Neuronal stem cell (in vitro differentiated cells): ENCODE measurements around the gene MAG.

ENCODE experiments used
- DNase-seq: peaks from one replicate; pipeline ENCODE4 v3.0.0-alpha.2; 2013; ENCODE audit warnings: low spot score
- H2AFZ ChIP-seq: one replicate; pipeline ENCODE4 v1.6.1; 2013; ENCODE audit warnings: mild to moderate bottlenecking, low read length, inconsistent platforms
- H2AK5ac ChIP-seq: 2 replicates; pipeline ENCODE4 v1.6.1; 2013; ENCODE audit warnings: low read depth, mild to moderate bottlenecking, inconsistent platforms, low read length, moderate library complexity, mixed read lengths
- H2BK120ac ChIP-seq: 2 replicates; pipeline ENCODE4 v1.6.1; 2013; ENCODE audit warnings: low read depth, mild to moderate bottlenecking, inconsistent platforms, low read length, moderate library complexity, mixed read lengths
- H2BK12ac ChIP-seq: one replicate; pipeline ENCODE4 v1.6.1; 2013; ENCODE audit warnings: low read length, inconsistent platforms
- H2BK15ac ChIP-seq: 2 replicates; pipeline ENCODE4 v1.6.1; 2013; ENCODE audit warnings: mild to moderate bottlenecking, low read length, inconsistent platforms, mixed read lengths
- H2BK5ac ChIP-seq: one replicate; pipeline ENCODE4 v1.6.1; 2013; ENCODE audit warnings: inconsistent platforms, mild to moderate bottlenecking, low read length, moderate library complexity
- H3K14ac ChIP-seq: one replicate; pipeline ENCODE4 v1.6.1; 2013; ENCODE audit warnings: low read length, inconsistent platforms
- H3K18ac ChIP-seq: 2 replicates; pipeline ENCODE4 v1.6.1; 2013; ENCODE audit warnings: low read length, inconsistent platforms
- H3K23ac ChIP-seq: 2 replicates; pipeline ENCODE4 v1.6.1; 2013; ENCODE audit warnings: low read depth, mild to moderate bottlenecking, mixed read lengths, low read length, inconsistent platforms; ENCODE audit not compliant: poor library complexity
- H3K27ac ChIP-seq: replicated peaks from 3 replicates; pipeline ENCODE4 v1.5.1; 2013; ENCODE audit warnings: low read length, inconsistent platforms
- H3K27me3 ChIP-seq, 3 experiments: 2 replicates each; pipeline ENCODE4 v1.6.1; 2013; ENCODE audit warnings: low read length in 3 of 3, mild to moderate bottlenecking in 2 of 3, inconsistent platforms in 1 of 3, low read depth in 1 of 3, mixed read lengths in 1 of 3, moderate library complexity in 1 of 3; ENCODE audit not compliant: control insufficient read depth in 3 of 3, insufficient read depth in 3 of 3
- H3K36me3 ChIP-seq, 2 donors: replicated peaks in 1 of 2; 2 replicates each; pipeline ENCODE4 v1.6.1; 2013; ENCODE audit warnings: low read length in 2 of 2; ENCODE audit not compliant: control insufficient read depth in 2 of 2, insufficient read depth in 2 of 2
- H3K4ac ChIP-seq: 2 replicates; pipeline ENCODE4 v1.6.1; 2013; ENCODE audit warnings: inconsistent platforms, mild to moderate bottlenecking, low read length, moderate library complexity
- H3K4me1 ChIP-seq, 2 donors: 1 replicate in 1 of 2; 2 replicates in 1 of 2; pipeline ENCODE4 v1.6.1; 2013; ENCODE audit warnings: low read length in 2 of 2, low read depth in 1 of 2; ENCODE audit not compliant: control insufficient read depth in 2 of 2, insufficient read depth in 1 of 2
- H3K4me2 ChIP-seq: one replicate; pipeline ENCODE4 v1.6.1; 2013; ENCODE audit warnings: mild to moderate bottlenecking, low read length, inconsistent platforms; ENCODE audit not compliant: insufficient read depth, poor library complexity, severe bottlenecking
- H3K4me3 ChIP-seq, 2 donors: 2 replicates each; pipeline ENCODE4 v1.5.1; 2013; ENCODE audit warnings: low read length in 2 of 2, mild to moderate bottlenecking in 2 of 2, inconsistent platforms in 1 of 2, moderate library complexity in 1 of 2
- H3K79me1 ChIP-seq: one replicate; pipeline ENCODE4 v1.6.1; 2013; ENCODE audit warnings: low read depth, mild to moderate bottlenecking, inconsistent platforms, low read length, moderate library complexity
- H3K9ac ChIP-seq: one replicate; pipeline ENCODE4 v1.6.1; 2013; ENCODE audit warnings: mild to moderate bottlenecking, low read depth, low read length, inconsistent platforms; ENCODE audit not compliant: poor library complexity
- H3K9me3 ChIP-seq, 2 donors: replicated peaks in 1 of 2; 2 replicates each; pipeline versions ENCODE3 to v1.6.1; 2013; ENCODE audit warnings: low read length in 2 of 2, mild to moderate bottlenecking in 2 of 2, inconsistent platforms in 1 of 2, low read depth in 1 of 2, mixed read lengths in 1 of 2, moderate library complexity in 1 of 2; ENCODE audit not compliant: control insufficient read depth in 2 of 2, insufficient read depth in 1 of 2
- H4K8ac ChIP-seq: one replicate; pipeline ENCODE4 v1.6.1; 2013; ENCODE audit warnings: low read depth, mild to moderate bottlenecking, inconsistent platforms, low read length, moderate library complexity
- H4K91ac ChIP-seq: one replicate; pipeline ENCODE4 v1.6.1; 2013; ENCODE audit warnings: low read length, low read depth, mild to moderate bottlenecking, inconsistent platforms; ENCODE audit not compliant: poor library complexity
- WGBS, 2 donors: extraction: QIAGEN DNeasy Blood & Tissue Kit; methylation state at CpG; one replicate each; pipeline ENCODE4 v1.1.7; 2013; ENCODE audit warnings: missing lambda C conversion rate in 2 of 2, mixed read lengths in 1 of 2; ENCODE audit not compliant: insufficient read length in 2 of 2, insufficient replicate concordance in 1 of 2; ENCODE audit errors: extremely low coverage in 2 of 2; 5-methylcytosine and 5-hydroxymethylcytosine counted together

The MAG gene

GRCh38 chr19:35299523-35300338, 7.8 kb downstream of the MAG start:
- H2AK5ac ChIP-seq = peak overlapping the region; percentile 82
- peaks cover 0 to 3% of the 10 kb centered on the region in 2 donors for H3K36me3 ChIP-seq
- H4K8ac ChIP-seq = no peak overlapping the region
- H3K27ac ChIP-seq = no peak overlapping the region
- H3K4me1 ChIP-seq = no peaks in the 10 kb centered on the region
- H3K27me3 ChIP-seq = peaks cover 0 to 10% (median 4%) of the 10 kb centered on the region in 3 experiments
- H4K91ac ChIP-seq = no peak overlapping the region
- H3K79me1 ChIP-seq = peaks cover 10% of the 10 kb centered on the region
- no peak overlapping the region for H3K9ac ChIP-seq
- peak overlapping the region; percentile 9 for H2BK15ac ChIP-seq
- H3K18ac ChIP-seq = peak overlapping the region; percentile 67
- H3K9me3 ChIP-seq = peaks cover 0 to 12% of the 10 kb centered on the region in 2 donors
- H2BK5ac ChIP-seq = no peak overlapping the region
- no peak overlapping the region for H3K4me2 ChIP-seq
- peak overlapping the region; percentile 92 for H3K23ac ChIP-seq
- peak overlapping the region; percentile 84 for H2BK120ac ChIP-seq
- no peak overlapping the region for H2AFZ ChIP-seq
- no peak for DNase-seq
- no CpG with 5 or more reads among the region's 55 CpGs for WGBS, 2 donors
- peak overlapping the region; percentile 34 for H2BK12ac ChIP-seq
- H3K4me3 ChIP-seq = peak overlapping the region in 1 of 2 donors; percentile 19
- no peak overlapping the region for H3K4ac ChIP-seq
- H3K14ac ChIP-seq = peak overlapping the region; percentile 49

- peaks cover 0 to 3% of the 10 kb centered on the region in 2 donors for H3K36me3 ChIP-seq
- peak overlapping the region; percentile 82 for H2AK5ac ChIP-seq
- H3K18ac ChIP-seq = peak overlapping the region; percentile 15
- H2BK12ac ChIP-seq = peak overlapping the region; percentile 34
- H3K27me3 ChIP-seq = peaks cover 0 to 10% (median 4%) of the 10 kb centered on the region in 3 experiments
- H3K4me3 ChIP-seq = peak overlapping the region in 1 of 2 donors; percentile 19
- H3K4me2 ChIP-seq = no peak overlapping the region
- H3K4ac ChIP-seq = no peak overlapping the region
- H2BK120ac ChIP-seq = peak overlapping the region; percentile 84
- H3K27ac ChIP-seq = no peak overlapping the region
- no peak overlapping the region for H2BK5ac ChIP-seq
- no peak overlapping the region for H2AFZ ChIP-seq
- WGBS, 2 donors = no CpG with 5 or more reads among the region's 10 CpGs
- H3K23ac ChIP-seq = no peak overlapping the region
- H3K79me1 ChIP-seq = peaks cover 10% of the 10 kb centered on the region
- no peaks in the 10 kb centered on the region for H3K4me1 ChIP-seq
- H2BK15ac ChIP-seq = no peak overlapping the region
- peak overlapping the region; percentile 49 for H3K14ac ChIP-seq
- H4K91ac ChIP-seq = no peak overlapping the region
- peaks cover 0 to 12% of the 10 kb centered on the region in 2 donors for H3K9me3 ChIP-seq
- H4K8ac ChIP-seq = no peak overlapping the region
- no peak overlapping the region for H3K9ac ChIP-seq
- DNase-seq = no peak
Observed at GRCh38 chr19:35300339-35300649, 8.3 kb downstream of the MAG start.

GRCh38 chr19:35301961-35302360, 10.0 kb downstream of the MAG start:
- no peak overlapping the region for H2BK12ac ChIP-seq
- H4K8ac ChIP-seq = no peak overlapping the region
- WGBS, 2 donors = 100% methylated on average over 1 of the region's 2 CpGs; no CpG with 5 or more reads in 1 of the 2 donors
- no peak overlapping the region for H4K91ac ChIP-seq
- H3K4me1 ChIP-seq = peaks cover 0 to 1% of the 10 kb centered on the region in 2 donors
- H3K4ac ChIP-seq = no peak overlapping the region
- peaks cover 0 to 14% of the 10 kb centered on the region in 2 donors for H3K9me3 ChIP-seq
- no peak overlapping the region for H3K4me2 ChIP-seq
- H3K4me3 ChIP-seq = no peak overlapping the region
- H3K27ac ChIP-seq = no peak overlapping the region
- H3K79me1 ChIP-seq = peaks cover 8% of the 10 kb centered on the region
- H2BK15ac ChIP-seq = no peak overlapping the region
- peaks cover 0 to 3% of the 10 kb centered on the region in 2 donors for H3K36me3 ChIP-seq
- H3K9ac ChIP-seq = no peak overlapping the region
- no peak for DNase-seq
- H3K18ac ChIP-seq = no peak overlapping the region
- H3K23ac ChIP-seq = no peak overlapping the region
- H3K14ac ChIP-seq = no peak overlapping the region
- H2BK120ac ChIP-seq = no peak overlapping the region
- H2AFZ ChIP-seq = no peak overlapping the region
- H3K27me3 ChIP-seq = peaks cover 0 to 10% (median 0%) of the 10 kb centered on the region in 3 experiments
- H2BK5ac ChIP-seq = no peak overlapping the region
- no peak overlapping the region for H2AK5ac ChIP-seq

GRCh38 chr19:35302446-35302845, 10.5 kb downstream of the MAG start:
- no peak overlapping the region for H2AK5ac ChIP-seq
- H3K4me2 ChIP-seq = no peak overlapping the region
- no peak overlapping the region for H3K27ac ChIP-seq
- peaks cover 0 to 6% (median 0%) of the 10 kb centered on the region in 3 experiments for H3K27me3 ChIP-seq
- no peak overlapping the region for H3K18ac ChIP-seq
- peaks cover 0 to 1% of the 10 kb centered on the region in 2 donors for H3K4me1 ChIP-seq
- no peak overlapping the region for H3K4me3 ChIP-seq
- H2BK120ac ChIP-seq = no peak overlapping the region
- no peak for DNase-seq
- no peak overlapping the region for H2AFZ ChIP-seq
- no peak overlapping the region for H2BK15ac ChIP-seq
- peak overlapping the region; percentile 4 for H3K14ac ChIP-seq
- no CpG with 5 or more reads among the region's 16 CpGs for WGBS, 2 donors
- H3K79me1 ChIP-seq = peaks cover 4% of the 10 kb centered on the region
- peak overlapping the region; percentile 75 for H2BK12ac ChIP-seq
- H3K9ac ChIP-seq = no peak overlapping the region
- peaks cover 0 to 14% of the 10 kb centered on the region in 2 donors for H3K9me3 ChIP-seq
- H4K91ac ChIP-seq = no peak overlapping the region
- no peak overlapping the region for H2BK5ac ChIP-seq
- H3K4ac ChIP-seq = no peak overlapping the region
- H3K36me3 ChIP-seq = peaks cover 0 to 3% of the 10 kb centered on the region in 2 donors
- peak overlapping the region; percentile 67 for H3K23ac ChIP-seq
- no peak overlapping the region for H4K8ac ChIP-seq
